LNCaP clone FGC (cell line): Measurements from ENCODE around the gene CTRL.

Experiments
- DNase-seq: peaks from one replicate; pipeline ENCODE4 v3.0.0-alpha.2; 2011; ENCODE audit warnings: low read depth
- H3K4me3 ChIP-seq: 2 replicates; pipeline ENCODE4 v1.5.1; 2011; ENCODE audit warnings: mild to moderate bottlenecking, low read depth, low read length, control low read depth
- TF ChIP-seq, protein P1 (sequence below): IDR thresholded peaks from 2 replicates; pipeline ENCODE4 v1.5.1; 2012; ENCODE audit warnings: mild to moderate bottlenecking; ENCODE audit not compliant: control insufficient read depth, insufficient read depth; ENCODE audit errors: extremely low read depth

The CTRL gene

DNA sequence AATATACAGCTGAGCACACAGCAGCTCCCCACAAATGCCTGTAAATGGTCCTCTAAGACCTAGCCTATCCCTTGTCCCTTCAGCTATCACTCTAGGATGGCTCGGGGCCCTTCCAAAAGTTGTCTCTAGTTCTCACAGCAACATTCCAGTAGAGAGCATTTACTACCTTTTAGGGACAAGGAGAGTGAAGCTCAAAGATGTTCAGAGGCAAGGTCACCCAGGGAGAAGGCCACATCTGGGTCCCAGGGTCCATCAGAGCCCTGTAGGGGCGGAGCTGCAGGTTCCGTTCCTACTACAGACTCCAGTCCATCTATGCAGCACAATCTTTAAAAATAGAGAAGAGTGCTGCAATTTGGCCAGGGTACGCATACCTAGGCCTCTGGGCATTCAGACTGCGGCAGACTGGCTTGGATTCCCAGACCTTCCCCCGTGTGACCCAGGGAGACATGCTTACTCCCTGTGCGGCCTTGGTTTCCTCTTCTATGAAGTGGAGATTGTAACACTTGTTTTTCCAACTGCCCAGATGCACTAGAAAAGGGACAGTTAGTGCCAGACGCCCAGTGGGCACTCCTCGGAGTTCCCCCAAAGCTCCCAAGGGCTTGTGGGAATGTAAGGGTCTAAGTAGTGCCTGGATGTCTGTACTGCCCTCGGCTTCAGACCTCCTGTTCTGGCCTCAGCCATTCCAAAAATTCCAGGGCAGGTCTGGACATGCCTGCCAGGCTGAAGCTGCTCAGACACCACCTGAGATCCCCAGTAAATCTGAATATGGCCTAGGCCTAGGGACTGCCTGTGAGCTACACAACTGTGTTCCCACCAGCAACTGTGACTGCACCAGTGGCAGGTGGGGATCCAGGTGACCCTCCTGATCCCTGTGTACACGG is 34.2 kb upstream of the CTRL start:
- H3K4me3 ChIP-seq, result no peak overlapping the region

DNA sequence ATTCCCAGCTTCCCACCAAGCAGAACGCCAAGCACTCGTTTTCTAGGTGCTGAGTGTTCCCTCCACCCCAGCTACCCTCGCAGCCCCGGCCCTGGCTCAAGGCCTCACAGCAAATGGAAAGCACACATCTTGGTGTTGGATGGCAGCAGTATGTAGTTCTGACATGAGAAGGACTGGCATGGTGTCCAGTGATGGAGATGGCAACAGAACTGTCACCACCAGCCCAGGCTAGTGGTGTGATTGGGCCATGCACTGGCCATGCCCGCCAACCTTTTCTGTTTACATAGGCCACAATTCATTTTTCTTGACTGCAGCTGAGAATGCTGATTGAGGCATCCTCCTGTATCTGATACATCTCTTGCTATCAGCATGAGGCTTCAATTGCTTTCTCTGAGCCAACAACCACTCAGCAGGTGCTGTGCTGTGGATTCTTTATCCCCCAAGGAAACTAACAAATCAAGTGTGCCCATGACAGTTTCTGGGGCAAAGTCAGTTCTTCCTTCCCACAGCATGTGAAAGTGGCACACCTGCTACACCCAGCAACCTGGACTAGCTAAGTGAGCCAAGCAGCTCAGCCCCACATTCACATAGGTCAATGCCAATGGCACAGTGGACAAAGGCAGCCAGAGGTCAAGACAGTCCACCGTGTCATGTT is 32.9 kb upstream of the CTRL start:
- TF ChIP-seq, protein P1, sequence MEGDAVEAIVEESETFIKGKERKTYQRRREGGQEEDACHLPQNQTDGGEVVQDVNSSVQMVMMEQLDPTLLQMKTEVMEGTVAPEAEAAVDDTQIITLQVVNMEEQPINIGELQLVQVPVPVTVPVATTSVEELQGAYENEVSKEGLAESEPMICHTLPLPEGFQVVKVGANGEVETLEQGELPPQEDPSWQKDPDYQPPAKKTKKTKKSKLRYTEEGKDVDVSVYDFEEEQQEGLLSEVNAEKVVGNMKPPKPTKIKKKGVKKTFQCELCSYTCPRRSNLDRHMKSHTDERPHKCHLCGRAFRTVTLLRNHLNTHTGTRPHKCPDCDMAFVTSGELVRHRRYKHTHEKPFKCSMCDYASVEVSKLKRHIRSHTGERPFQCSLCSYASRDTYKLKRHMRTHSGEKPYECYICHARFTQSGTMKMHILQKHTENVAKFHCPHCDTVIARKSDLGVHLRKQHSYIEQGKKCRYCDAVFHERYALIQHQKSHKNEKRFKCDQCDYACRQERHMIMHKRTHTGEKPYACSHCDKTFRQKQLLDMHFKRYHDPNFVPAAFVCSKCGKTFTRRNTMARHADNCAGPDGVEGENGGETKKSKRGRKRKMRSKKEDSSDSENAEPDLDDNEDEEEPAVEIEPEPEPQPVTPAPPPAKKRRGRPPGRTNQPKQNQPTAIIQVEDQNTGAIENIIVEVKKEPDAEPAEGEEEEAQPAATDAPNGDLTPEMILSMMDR, result no peak
- H3K4me3 ChIP-seq, result no peak overlapping the region
- no peak for DNase-seq

More for the DNA sequence above, 34.2 kb upstream of the CTRL start:
- DNase-seq, result no peak
- TF ChIP-seq, protein P1, result no peak

DNA sequence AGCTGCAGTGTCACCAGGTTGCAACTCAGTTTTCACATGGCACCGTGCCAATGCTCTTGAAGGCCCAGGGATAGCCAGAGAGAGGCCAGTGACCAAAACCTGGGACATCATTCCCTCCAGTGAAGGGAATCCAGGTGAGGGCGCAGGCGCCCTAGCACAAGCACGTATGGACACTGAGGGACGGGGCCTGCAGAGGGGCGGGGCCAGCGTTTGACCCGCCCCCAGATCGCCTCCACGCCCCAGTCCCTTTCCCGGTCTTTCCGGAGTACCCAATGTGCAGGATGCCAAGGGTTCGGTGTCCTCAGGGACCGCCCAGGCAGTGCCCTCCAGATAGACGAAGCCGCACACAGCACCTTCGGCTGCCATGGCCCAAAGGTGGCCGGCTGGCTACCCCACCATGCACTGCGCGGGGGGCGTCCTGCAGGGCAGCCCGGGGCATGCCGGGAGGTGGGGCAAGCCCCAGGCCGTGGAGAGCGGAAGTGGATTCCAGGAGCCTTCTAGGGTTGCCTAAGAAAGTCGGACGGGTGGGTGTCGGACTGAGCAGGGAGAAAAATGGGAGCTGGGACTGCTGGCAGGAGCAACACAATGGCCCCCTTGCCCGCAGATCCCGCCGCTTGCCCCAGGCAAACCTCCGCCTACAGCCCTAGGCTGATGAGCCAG is 32.1 kb upstream of the CTRL start:
- DNase-seq, result no peak
- no peak overlapping the region for H3K4me3 ChIP-seq
- TF ChIP-seq, protein P1, result no peak

DNA sequence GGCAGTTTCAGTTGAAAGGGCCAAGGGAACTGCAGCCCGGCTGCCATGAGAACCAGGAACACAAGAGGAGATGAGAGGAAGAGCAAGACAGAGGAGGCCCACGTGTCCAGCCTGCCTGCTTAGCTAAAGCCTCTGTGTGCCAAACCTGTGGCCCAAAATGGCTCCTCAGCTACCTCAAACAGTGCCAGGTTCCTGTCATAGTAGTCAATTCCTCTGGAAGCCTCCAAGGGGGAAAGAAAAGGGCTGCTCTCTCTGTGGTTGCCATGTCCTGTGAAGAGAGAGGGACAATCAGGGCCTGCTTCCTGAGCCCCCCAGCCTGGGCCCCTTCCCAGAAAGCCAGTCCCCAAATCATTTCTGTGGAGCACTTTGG is 31.6 kb upstream of the CTRL start:
- TF ChIP-seq, protein P1, result no peak
- no peak for DNase-seq
- H3K4me3 ChIP-seq, result no peak overlapping the region

DNA sequence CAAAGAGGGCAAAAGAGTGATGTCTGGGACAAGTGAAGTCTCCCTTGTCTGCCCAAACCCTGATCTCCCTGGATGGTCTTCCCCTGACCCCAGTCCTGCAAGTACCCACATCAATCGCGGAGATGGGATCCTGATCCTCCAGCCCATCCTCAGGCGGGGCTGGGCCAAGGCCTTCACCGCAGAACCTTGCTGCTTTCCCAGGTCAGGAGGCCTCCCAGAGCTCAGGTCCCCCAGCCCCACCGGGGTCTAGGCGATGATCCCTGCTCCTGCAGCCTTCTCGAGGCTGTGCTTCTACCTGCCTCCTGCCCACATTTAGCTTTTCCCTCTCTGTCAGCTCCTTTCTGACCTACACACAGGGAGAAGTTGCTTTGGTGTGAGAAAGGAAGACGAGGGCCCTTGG is 30.5 kb upstream of the CTRL start:
- TF ChIP-seq, protein P1, result no peak
- no peak for DNase-seq
- H3K4me3 ChIP-seq, result no peak overlapping the region

DNA sequence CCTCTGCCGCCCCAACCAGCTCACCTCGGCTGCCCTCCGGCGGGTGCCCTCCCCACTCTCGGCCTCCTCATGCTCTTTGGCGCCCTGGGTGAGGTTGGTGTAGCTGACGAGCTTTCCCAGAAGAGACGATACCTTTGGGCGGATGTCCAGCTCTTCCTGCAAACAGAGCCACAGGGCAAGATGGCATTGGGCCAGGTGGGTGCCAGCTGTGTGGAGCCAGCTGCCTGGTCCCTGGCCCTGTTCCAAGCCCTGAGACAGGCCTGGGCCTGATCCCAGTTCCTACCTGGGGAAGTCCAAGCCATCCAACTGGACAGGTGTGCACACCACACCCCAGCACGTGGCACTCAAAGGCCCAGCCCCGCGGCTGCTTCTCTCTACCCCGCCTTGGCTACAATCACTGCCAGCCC is 29.9 kb upstream of the CTRL start:
- TF ChIP-seq, protein P1, result no peak
- no peak overlapping the region for H3K4me3 ChIP-seq
- peak; percentile 94 for DNase-seq
